GM12878 (cell line): Measurements from ENCODE around the gene CTBP1. TPM values are rescaled to one million over a fixed set of nuclear protein-coding genes. Genes with fewer than 3 reads are reported as not detected.

Experiments
- CEBPB ChIP-seq, 2 experiments: fragments of 150-350 bp in 1 of 2; IDR thresholded peaks; 2 replicates each; pipeline ENCODE4 v1.6.1; 2012 to 2014; ENCODE audit warnings: low read depth in 2 of 2, low read length in 2 of 2, borderline replicate concordance in 1 of 2, inconsistent platforms in 1 of 2
- CHD2 ChIP-seq: IDR thresholded peaks from 2 replicates; pipeline ENCODE4 v1.6.1; 2011; ENCODE audit warnings: low read depth, low read length, improper control_type of control experiment, borderline replicate concordance
- CREM ChIP-seq: IDR thresholded peaks from 2 replicates; pipeline ENCODE4 v1.6.1; 2014; ENCODE audit warnings: antibody characterized with exemption, low read depth
- DPF2 ChIP-seq: fragments of 450-650 bp; IDR thresholded peaks from 2 replicates; pipeline ENCODE4 v1.6.1; 2017; ENCODE audit warnings: mild to moderate bottlenecking
- EP300 ChIP-seq, 2 experiments: fragments of 150-350 bp in 1 of 2; IDR thresholded peaks; 2 replicates each; pipeline ENCODE4 v1.6.1; 2011 to 2012; ENCODE audit warnings: low read depth in 2 of 2, low read length in 2 of 2, borderline replicate concordance in 1 of 2, improper control_type of control experiment in 1 of 2, inconsistent platforms in 1 of 2; ENCODE audit not compliant: control insufficient read depth in 1 of 2
- ESRRA ChIP-seq: IDR thresholded peaks from 2 replicates; pipeline ENCODE4 v1.6.1; 2012; ENCODE audit warnings: mild to moderate bottlenecking, low read length, improper control_type of control experiment
- FOS ChIP-seq: IDR thresholded peaks from 3 replicates; pipeline ENCODE4 v1.6.1; 2011; ENCODE audit warnings: borderline replicate concordance; ENCODE audit not compliant: insufficient read length; ENCODE audit errors: extremely low read depth
- GATAD2B ChIP-seq: fragments of 450-650 bp; conservative IDR thresholded peaks from 2 replicates; pipeline ENCODE4 v1.6.1; 2017; ENCODE audit warnings: low read depth, mild to moderate bottlenecking, moderate library complexity
- JUNB ChIP-seq: IDR thresholded peaks from 2 replicates; pipeline ENCODE4 v1.6.1; 2016; ENCODE audit warnings: antibody characterized with exemption, mild to moderate bottlenecking
- KAT2A ChIP-seq: conservative IDR thresholded peaks from 2 replicates; pipeline ENCODE4 v1.6.1; 2011; ENCODE audit warnings: low read depth, low read length; ENCODE audit not compliant: control insufficient read depth
- MTA2 ChIP-seq: fragments of 450-650 bp; IDR thresholded peaks from 2 replicates; pipeline ENCODE4 v1.6.1; 2016; ENCODE audit warnings: low read depth, mild to moderate bottlenecking, moderate library complexity
- MTA3 ChIP-seq: IDR thresholded peaks from 2 replicates; pipeline ENCODE4 v1.6.1; 2012; ENCODE audit warnings: low read length, inconsistent platforms, borderline replicate concordance
- MYC ChIP-seq: IDR thresholded peaks from 2 replicates; pipeline ENCODE4 v1.6.1; 2011; ENCODE audit warnings: mild to moderate bottlenecking, low read length, moderate library complexity, inconsistent platforms; ENCODE audit not compliant: insufficient read depth, insufficient replicate concordance, insufficient read length, severe bottlenecking
- NFIC ChIP-seq: IDR thresholded peaks from 2 replicates; pipeline ENCODE4 v1.6.1; 2012; ENCODE audit warnings: low read depth, mild to moderate bottlenecking, inconsistent platforms, low read length, moderate library complexity
- NR2F1 ChIP-seq: fragments of 450-650 bp; conservative IDR thresholded peaks from 2 replicates; pipeline ENCODE4 v1.6.1; 2017; ENCODE audit warnings: mild to moderate bottlenecking
- RAD51 ChIP-seq: fragments of 450-650 bp; IDR thresholded peaks from 2 replicates; pipeline ENCODE4 v1.6.1; 2016; ENCODE audit warnings: moderate library complexity, mild to moderate bottlenecking, inconsistent platforms
- RUNX3 ChIP-seq: IDR thresholded peaks from 2 replicates; pipeline ENCODE4 v1.6.1; 2012; ENCODE audit warnings: low read length, inconsistent platforms
- SP1 ChIP-seq: IDR thresholded peaks from one replicate; pipeline ENCODE4 v1.6.1; 2011; ENCODE audit warnings: low read depth, low read length
- STAT3 ChIP-seq: IDR thresholded peaks from 2 replicates; pipeline ENCODE4 v1.6.1; 2011; ENCODE audit warnings: low read depth, low read length, improper control_type of control experiment
- SUPT20H ChIP-seq: IDR thresholded peaks from 2 replicates; pipeline ENCODE4 v1.6.1; 2011; ENCODE audit warnings: low read depth, mild to moderate bottlenecking, low read length, moderate library complexity, borderline replicate concordance; ENCODE audit not compliant: control insufficient read depth
- TAF1 ChIP-seq: IDR thresholded peaks from 2 replicates; pipeline ENCODE4 v1.6.1; 2011; ENCODE audit warnings: mild to moderate bottlenecking, low read depth, low read length, borderline replicate concordance
- ZNF24 ChIP-seq: fragments of 450-650 bp; IDR thresholded peaks from 2 replicates; pipeline ENCODE4 v1.6.1; 2017; ENCODE audit warnings: antibody characterized with exemption, mild to moderate bottlenecking
- polyA plus RNA-seq, 11 experiments: library from polyadenylated mRNA; depleted of rRNA in 4 of 11; unstranded in 6 of 11; stranded (reverse) in 5 of 11; fragments of >200 nt; fragmentation: Nextera tagmentation in 4 of 11; fragmentation: Illumina TruSeq in 1 of 11; extraction: Ambion mirVana in 4 of 11; extraction: Trizol in 1 of 11; gene quantifications; 1 replicate in 1 of 11; 2 replicates in 10 of 11; pipeline versions ENCODE4 v1.2.1 to v1.2.3, GENCODE V29; 2011 to 2016; ENCODE audit warnings: inconsistent platforms in 2 of 11, missing spikeins in 2 of 11, low read depth in 1 of 11
- total RNA-seq, 4 experiments: library from RNA; depleted of rRNA in 3 of 4; stranded (reverse); fragments of >200 nt in 3 of 4; fragmentation: Illumina TruSeq in 1 of 4; extraction: Trizol in 1 of 4; gene quantifications; 2 replicates each; pipeline versions ENCODE4 v1.2.1 to v1.2.3, GENCODE V29; 2013 to 2021
- TF ChIP-seq, protein P1 (sequence below): fragments of 450-650 bp; formaldehyde crosslinking; IDR thresholded peaks from 2 replicates; pipeline ENCODE4 v1.4.0; 2022; ENCODE audit warnings: mild to moderate bottlenecking, moderate library complexity
- TF ChIP-seq, protein P2 (sequence below): fragments of 450-650 bp; IDR thresholded peaks from 2 replicates; pipeline ENCODE4 v1.6.1; 2014; ENCODE audit warnings: mild to moderate bottlenecking
- TF ChIP-seq, protein P3 (sequence below): fragments of 450-650 bp; IDR thresholded peaks from 2 replicates; pipeline ENCODE4 v1.6.1; 2017; ENCODE audit warnings: low read depth, mild to moderate bottlenecking, moderate library complexity

The CTBP1 gene
- total and polyA plus RNA-seq, 10 of the 15 experiments (the other 5 are each of a cell fraction or from before 2014, with no cell fraction given): 7.4 to 182 (median 63.1) TPM

DNA sequence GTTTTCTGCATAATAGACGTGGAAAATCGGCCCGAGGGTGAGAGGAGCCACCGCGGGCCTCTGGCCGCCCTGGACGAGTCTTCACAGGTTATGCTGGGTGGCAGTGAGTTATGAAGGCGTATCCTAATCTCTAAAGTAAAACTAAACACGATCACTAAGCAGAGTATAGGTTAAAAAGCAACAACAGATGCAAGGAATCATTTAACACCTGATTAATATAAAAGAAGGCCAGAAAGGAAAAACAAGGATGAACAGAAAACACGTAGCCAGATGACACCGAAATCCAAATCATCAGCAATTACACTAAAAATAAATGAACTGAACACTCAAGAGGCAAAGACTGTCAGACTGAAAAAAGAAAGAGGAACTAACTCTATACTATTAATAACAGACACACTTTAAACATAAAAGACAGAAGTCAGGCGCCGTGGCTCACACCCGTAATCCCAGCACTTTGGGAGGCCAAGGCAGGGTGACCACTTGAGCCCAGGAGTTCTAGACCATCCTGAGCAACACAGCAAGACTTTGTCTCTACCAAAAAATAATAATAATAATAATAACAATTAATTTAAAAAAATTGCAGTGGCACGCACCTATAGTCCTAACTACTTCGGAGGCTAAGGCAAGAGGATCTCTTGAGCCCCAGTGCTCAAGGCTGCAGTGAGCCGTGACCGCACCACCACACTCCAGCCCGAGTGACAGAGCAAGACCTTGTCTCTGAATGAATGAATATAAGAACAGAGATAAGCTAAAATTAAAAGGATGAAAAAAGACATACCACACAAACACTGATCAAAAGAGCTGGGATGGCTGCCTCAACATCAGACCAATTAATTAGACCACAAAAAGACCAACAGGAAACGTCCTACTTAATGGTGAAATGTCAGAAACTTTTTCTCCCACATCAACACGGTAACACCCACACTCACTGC lies 30.0 kb downstream of the CTBP1 start (continued):
- TF ChIP-seq TAF1: no peak
- TF ChIP-seq ESRRA: 0 out of 2 replicates have a peak, but pooled peaks have one; percentile 37
- TF ChIP-seq MTA3: peak; percentile 18
- TF ChIP-seq DPF2: peak; percentile 84
- TF ChIP-seq FOS: no peak
- TF ChIP-seq NFIC: peak; percentile 92
- peak; percentile 43; the same call in 1 of the 2 replicates for TF ChIP-seq CREM
- no peak for TF ChIP-seq MYC
- TF ChIP-seq RAD51: no peak; the same call in 1 of the 2 replicates
- TF ChIP-seq NR2F1: peak; percentile 80
- TF ChIP-seq, protein P1, sequence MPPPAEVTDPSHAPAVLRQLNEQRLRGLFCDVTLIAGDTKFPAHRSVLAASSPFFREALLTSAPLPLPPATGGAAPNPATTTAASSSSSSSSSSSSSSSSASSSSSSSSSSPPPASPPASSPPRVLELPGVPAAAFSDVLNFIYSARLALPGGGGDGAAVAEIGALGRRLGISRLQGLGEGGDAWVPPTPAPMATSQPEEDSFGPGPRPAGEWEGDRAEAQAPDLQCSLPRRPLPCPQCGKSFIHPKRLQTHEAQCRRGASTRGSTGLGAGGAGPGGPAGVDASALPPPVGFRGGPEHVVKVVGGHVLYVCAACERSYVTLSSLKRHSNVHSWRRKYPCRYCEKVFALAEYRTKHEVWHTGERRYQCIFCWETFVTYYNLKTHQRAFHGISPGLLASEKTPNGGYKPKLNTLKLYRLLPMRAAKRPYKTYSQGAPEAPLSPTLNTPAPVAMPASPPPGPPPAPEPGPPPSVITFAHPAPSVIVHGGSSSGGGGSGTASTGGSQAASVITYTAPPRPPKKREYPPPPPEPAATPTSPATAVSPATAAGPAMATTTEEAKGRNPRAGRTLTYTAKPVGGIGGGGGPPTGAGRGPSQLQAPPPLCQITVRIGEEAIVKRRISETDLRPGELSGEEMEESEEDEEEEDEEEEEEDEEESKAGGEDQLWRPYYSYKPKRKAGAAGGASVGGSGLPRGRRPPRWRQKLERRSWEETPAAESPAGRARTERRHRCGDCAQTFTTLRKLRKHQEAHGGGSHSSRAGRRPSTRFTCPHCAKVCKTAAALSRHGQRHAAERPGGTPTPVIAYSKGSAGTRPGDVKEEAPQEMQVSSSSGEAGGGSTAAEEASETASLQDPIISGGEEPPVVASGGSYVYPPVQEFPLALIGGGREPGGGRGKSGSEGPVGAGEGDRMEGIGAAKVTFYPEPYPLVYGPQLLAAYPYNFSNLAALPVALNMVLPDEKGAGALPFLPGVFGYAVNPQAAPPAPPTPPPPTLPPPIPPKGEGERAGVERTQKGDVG (CRISPR knock-in tag): no peak
- TF ChIP-seq KAT2A: no peak
- no peak; a peak in 1 of 4 replicates for TF ChIP-seq CEBPB (IDR thresholded peaks at IDR 0.05; ENCODE audit: borderline replicate concordance in 1 of 2, low read depth in 2 of 2, low read length in 2 of 2)
- peak; percentile 97 for TF ChIP-seq RUNX3
- peak; percentile 35; the same call in 1 of the 2 replicates for TF ChIP-seq GATAD2B
- peak; percentile 91 for TF ChIP-seq ZNF24
- TF ChIP-seq JUNB: peak; percentile 79
- TF ChIP-seq SUPT20H: no peak
- 0 out of 2 replicates have a peak, but pooled peaks have one; percentile 14 for TF ChIP-seq STAT3
- TF ChIP-seq, protein P2, sequence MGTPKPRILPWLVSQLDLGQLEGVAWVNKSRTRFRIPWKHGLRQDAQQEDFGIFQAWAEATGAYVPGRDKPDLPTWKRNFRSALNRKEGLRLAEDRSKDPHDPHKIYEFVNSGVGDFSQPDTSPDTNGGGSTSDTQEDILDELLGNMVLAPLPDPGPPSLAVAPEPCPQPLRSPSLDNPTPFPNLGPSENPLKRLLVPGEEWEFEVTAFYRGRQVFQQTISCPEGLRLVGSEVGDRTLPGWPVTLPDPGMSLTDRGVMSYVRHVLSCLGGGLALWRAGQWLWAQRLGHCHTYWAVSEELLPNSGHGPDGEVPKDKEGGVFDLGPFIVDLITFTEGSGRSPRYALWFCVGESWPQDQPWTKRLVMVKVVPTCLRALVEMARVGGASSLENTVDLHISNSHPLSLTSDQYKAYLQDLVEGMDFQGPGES: no peak
- TF ChIP-seq, protein P3, sequence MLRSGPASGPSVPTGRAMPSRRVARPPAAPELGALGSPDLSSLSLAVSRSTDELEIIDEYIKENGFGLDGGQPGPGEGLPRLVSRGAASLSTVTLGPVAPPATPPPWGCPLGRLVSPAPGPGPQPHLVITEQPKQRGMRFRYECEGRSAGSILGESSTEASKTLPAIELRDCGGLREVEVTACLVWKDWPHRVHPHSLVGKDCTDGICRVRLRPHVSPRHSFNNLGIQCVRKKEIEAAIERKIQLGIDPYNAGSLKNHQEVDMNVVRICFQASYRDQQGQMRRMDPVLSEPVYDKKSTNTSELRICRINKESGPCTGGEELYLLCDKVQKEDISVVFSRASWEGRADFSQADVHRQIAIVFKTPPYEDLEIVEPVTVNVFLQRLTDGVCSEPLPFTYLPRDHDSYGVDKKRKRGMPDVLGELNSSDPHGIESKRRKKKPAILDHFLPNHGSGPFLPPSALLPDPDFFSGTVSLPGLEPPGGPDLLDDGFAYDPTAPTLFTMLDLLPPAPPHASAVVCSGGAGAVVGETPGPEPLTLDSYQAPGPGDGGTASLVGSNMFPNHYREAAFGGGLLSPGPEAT: peak; percentile 82
- peak; percentile 17; the same call in 1 of the 2 replicates for TF ChIP-seq CHD2
- peak; percentile 49 for TF ChIP-seq SP1
- peak; percentile 100 for TF ChIP-seq MTA2
- TF ChIP-seq EP300 (IDR thresholded peaks at IDR 0.05; ENCODE audit: borderline replicate concordance in 1 of 2, control insufficient read depth in 1 of 2, low read depth in 2 of 2, low read length in 2 of 2): peak; percentile 87 to 88; a peak in 3 of 4 replicates
